SU-DHL-6 (cell line): ENCODE measurements around the gene FIS1.
"Not testable (repeated sequence)": the region's sequence is repeated elsewhere in the genome, so short reads cannot be mapped to it uniquely, and the experiment has no call there.

Experiments
- H2AFZ ChIP-seq: fragments of 200-600 bp; sonication (generic); 2 replicates; pipeline ENCODE4 v1.6.1; 2014; ENCODE audit warnings: low read depth, mild to moderate bottlenecking, moderate library complexity, mixed read lengths, antibody characterized with exemption, low read length; ENCODE audit not compliant: severe bottlenecking
- H3F3A ChIP-seq: fragments of 200-600 bp; shearing (Covaris generic); 2 replicates; pipeline ENCODE4 v1.6.0; 2016; ENCODE audit warnings: antibody characterized with exemption, mild to moderate bottlenecking; ENCODE audit not compliant: insufficient read depth
- H3K27ac ChIP-seq: fragments of 200-600 bp; sonication (generic); 2 replicates; pipeline ENCODE4 v1.5.1; 2016; ENCODE audit warnings: low read depth, mild to moderate bottlenecking, low read length, moderate library complexity, mixed read lengths
- H3K27me3 ChIP-seq: fragments of 200-600 bp; sonication (generic), shearing (Covaris generic); 2 replicates; pipeline ENCODE4 v1.6.0; 2014; ENCODE audit warnings: mild to moderate bottlenecking, low read length
- H3K36me3 ChIP-seq: fragments of 200-600 bp; sonication (generic); 2 replicates; pipeline ENCODE4 v1.6.1; 2014; ENCODE audit warnings: mild to moderate bottlenecking, low read length, mixed read lengths
- H3K4me2 ChIP-seq: fragments of 300-600, 200-600 bp; shearing (Covaris generic), sonication (generic); 2 replicates; pipeline ENCODE4 v1.6.0; 2014; ENCODE audit warnings: low read length, low read depth, mild to moderate bottlenecking; ENCODE audit not compliant: poor library complexity, severe bottlenecking
- H3K4me3 ChIP-seq: fragments of 200-600 bp; sonication (generic); 2 replicates; pipeline ENCODE4 v1.5.1; 2014; ENCODE audit warnings: antibody characterized with exemption, low read length, mild to moderate bottlenecking, mixed read lengths; ENCODE audit not compliant: insufficient read depth, poor library complexity, severe bottlenecking
- H3K79me2 ChIP-seq: fragments of 200-600 bp; sonication (generic); 2 replicates; pipeline ENCODE4 v1.6.1; 2014; ENCODE audit warnings: mild to moderate bottlenecking, low read length, moderate library complexity; ENCODE audit not compliant: insufficient read depth
- H3K9ac ChIP-seq: fragments of 200-600 bp; sonication (generic); 2 replicates; pipeline ENCODE4 v1.7.0; 2014; ENCODE audit warnings: mild to moderate bottlenecking, low read length
- H3K9me2 ChIP-seq: fragments of 200-600 bp; sonication (generic); replicated peaks from 2 replicates; pipeline ENCODE4 v1.6.1; 2014; ENCODE audit warnings: low read length; ENCODE audit not compliant: insufficient read depth
- H3K9me3 ChIP-seq: fragments of 200-600 bp; sonication (generic); 2 replicates; pipeline ENCODE4 v1.6.1; 2014; ENCODE audit warnings: low read length, mixed read lengths; ENCODE audit not compliant: insufficient read depth
- H4K20me1 ChIP-seq: fragments of 200-600 bp; sonication (generic); 2 replicates; pipeline ENCODE4 v1.6.1; 2014; ENCODE audit warnings: low read depth, mild to moderate bottlenecking, antibody characterized with exemption, low read length, moderate library complexity, mixed read lengths
- EZH2phosphoT487 ChIP-seq: fragments of 200-600 bp; sonication (generic), shearing (Covaris generic); conservative IDR thresholded peaks from 2 replicates; pipeline ENCODE4 v1.6.1; 2018; ENCODE audit warnings: mild to moderate bottlenecking, antibody characterized with exemption, low read length, moderate library complexity, mixed read lengths
- TF ChIP-seq, protein P1 (sequence below): fragments of 200-600 bp; sonication (generic); IDR thresholded peaks from one replicate; pipeline ENCODE4 v1.5.1; 2017; ENCODE audit warnings: antibody characterized with exemption, mild to moderate bottlenecking, low read length, moderate library complexity; ENCODE audit not compliant: insufficient read depth, poor library complexity, severe bottlenecking

Gene FIS1

GRCh38 chr7:101201695-101202602 lies 42.9 kb downstream of the FIS1 start:
- no peak overlapping the region for H3K4me2 ChIP-seq
- no peaks in the 10 kb centered on the region for H4K20me1 ChIP-seq
- H3K27me3 ChIP-seq: no peaks in the 10 kb centered on the region
- H3K9ac ChIP-seq: no peak overlapping the region
- no peak overlapping the region for H3K27ac ChIP-seq
- no peaks in the 10 kb centered on the region for H3F3A ChIP-seq
- no peaks in the 10 kb centered on the region for H3K36me3 ChIP-seq
- TF ChIP-seq, protein P1, sequence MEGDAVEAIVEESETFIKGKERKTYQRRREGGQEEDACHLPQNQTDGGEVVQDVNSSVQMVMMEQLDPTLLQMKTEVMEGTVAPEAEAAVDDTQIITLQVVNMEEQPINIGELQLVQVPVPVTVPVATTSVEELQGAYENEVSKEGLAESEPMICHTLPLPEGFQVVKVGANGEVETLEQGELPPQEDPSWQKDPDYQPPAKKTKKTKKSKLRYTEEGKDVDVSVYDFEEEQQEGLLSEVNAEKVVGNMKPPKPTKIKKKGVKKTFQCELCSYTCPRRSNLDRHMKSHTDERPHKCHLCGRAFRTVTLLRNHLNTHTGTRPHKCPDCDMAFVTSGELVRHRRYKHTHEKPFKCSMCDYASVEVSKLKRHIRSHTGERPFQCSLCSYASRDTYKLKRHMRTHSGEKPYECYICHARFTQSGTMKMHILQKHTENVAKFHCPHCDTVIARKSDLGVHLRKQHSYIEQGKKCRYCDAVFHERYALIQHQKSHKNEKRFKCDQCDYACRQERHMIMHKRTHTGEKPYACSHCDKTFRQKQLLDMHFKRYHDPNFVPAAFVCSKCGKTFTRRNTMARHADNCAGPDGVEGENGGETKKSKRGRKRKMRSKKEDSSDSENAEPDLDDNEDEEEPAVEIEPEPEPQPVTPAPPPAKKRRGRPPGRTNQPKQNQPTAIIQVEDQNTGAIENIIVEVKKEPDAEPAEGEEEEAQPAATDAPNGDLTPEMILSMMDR: no peak
- TF ChIP-seq EZH2phosphoT487: no peak
- H3K4me3 ChIP-seq: no peak overlapping the region
- no peaks in the 10 kb centered on the region for H3K79me2 ChIP-seq
- H2AFZ ChIP-seq: no peak overlapping the region
- H3K9me3 ChIP-seq: no peaks in the 10 kb centered on the region
- no peaks in the 10 kb centered on the region for H3K9me2 ChIP-seq

GRCh38 chr7:101200862-101201599 lies 43.9 kb downstream of the FIS1 start, which contains the start of gene MOGAT3:
TSS of gene MOGAT3 (minus strand) at chr7:101201036. CDS start at chr7:101200854, 182 bp downstream.
- no peak for TF ChIP-seq EZH2phosphoT487
- TF ChIP-seq, protein P1: no peak
- H3K9me3 ChIP-seq: no peaks in the 10 kb centered on the region
- H3F3A ChIP-seq: no peaks in the 10 kb centered on the region
- H3K27ac ChIP-seq: no peak within 1 kb of the TSS
- H3K9me2 ChIP-seq: no peaks in the 10 kb centered on the region
- H3K27me3 ChIP-seq: no peaks in the 10 kb centered on the region
- H2AFZ ChIP-seq: no peak within 1 kb of the TSS
- no peak within 1 kb of the TSS for H3K4me2 ChIP-seq
- no peaks in the 10 kb centered on the region for H4K20me1 ChIP-seq
- H3K36me3 ChIP-seq: no peaks in the 10 kb centered on the region
- H3K9ac ChIP-seq: no peak within 1 kb of the TSS
- H3K4me3 ChIP-seq: no peak within 1 kb of the TSS
- no peaks in the 10 kb centered on the region for H3K79me2 ChIP-seq

DNA sequence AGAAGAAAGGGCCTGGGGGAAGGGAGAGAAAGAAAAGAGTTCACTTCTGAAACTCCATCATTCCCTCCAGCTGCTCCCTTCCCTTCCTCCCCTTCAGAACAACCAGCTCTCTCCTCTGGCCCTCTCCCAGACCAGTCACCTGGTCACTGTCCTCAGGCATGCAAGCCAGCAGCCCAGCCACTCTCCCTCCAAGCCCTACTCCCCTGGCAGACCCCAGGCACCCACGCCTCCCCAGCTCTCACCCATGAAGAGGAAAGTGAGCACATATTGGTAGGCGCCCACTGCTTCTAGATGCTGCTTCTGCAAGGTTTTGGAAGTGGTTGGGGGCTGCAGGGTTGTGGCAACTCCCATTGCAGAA lies 44.4 kb downstream of the FIS1 start:
- no peak overlapping the region for H3K4me3 ChIP-seq
- TF ChIP-seq, protein P1: no peak
- TF ChIP-seq EZH2phosphoT487: no peak
- H3K27ac ChIP-seq: no peak overlapping the region
- H3K9ac ChIP-seq: no peak overlapping the region
- H3K4me2 ChIP-seq: no peak overlapping the region
- H3K36me3 ChIP-seq: no peaks in the 10 kb centered on the region
- H4K20me1 ChIP-seq: no peaks in the 10 kb centered on the region
- no peak overlapping the region for H2AFZ ChIP-seq
- no peaks in the 10 kb centered on the region for H3F3A ChIP-seq
- H3K79me2 ChIP-seq: no peaks in the 10 kb centered on the region
- H3K9me2 ChIP-seq: no peaks in the 10 kb centered on the region
- no peaks in the 10 kb centered on the region for H3K27me3 ChIP-seq
- H3K9me3 ChIP-seq: no peaks in the 10 kb centered on the region

DNA sequence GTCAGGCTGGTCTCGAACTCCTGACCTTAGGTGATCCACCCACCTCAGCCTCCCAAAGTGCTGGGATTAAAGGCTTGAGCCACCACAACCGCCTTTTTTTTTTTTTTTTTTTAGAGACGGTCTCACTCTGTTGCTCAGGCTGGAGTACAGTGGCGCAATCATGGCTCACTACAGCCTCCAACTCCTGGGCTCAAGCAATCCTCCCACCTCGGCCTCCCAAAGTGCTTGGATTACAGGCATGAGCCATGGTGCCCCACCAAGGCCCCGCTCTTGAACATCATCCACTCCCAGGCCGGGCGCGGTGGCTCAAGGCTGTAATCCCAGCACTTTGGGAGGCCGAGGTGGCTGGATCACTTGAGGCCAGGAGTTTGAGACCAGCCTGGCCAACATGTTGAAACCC lies 45.4 kb downstream of the FIS1 start:
- H2AFZ ChIP-seq, H3K9me3 ChIP-seq, H3K9ac ChIP-seq, H3K79me2 ChIP-seq, H3F3A ChIP-seq, H3K36me3 ChIP-seq, H3K4me3 ChIP-seq, H3K4me2 ChIP-seq, H3K27ac ChIP-seq, H3K9me2 ChIP-seq, H3K27me3 ChIP-seq, H4K20me1 ChIP-seq: not testable (repeated sequence)
